Measurements from ENCODE around the gene CCDC85B.
"Not testable (repeated sequence)": the region's sequence is repeated elsewhere in the genome, so short reads cannot be mapped to it uniquely, and the experiment has no call there.

The CCDC85B gene

GRCh38 chr11:65890324-65891218 lies at the start of gene CCDC85B:
Gene CCDC85B (plus strand): TSS chr11:65890673. CDS start chr11:65890784, 111 bp downstream.
- peak; percentile 96 for DNase-seq (ENCODE audit: low read depth)

GRCh38 chr11:65842144-65842543 lies 48.3 kb upstream of the CCDC85B start:
- no peak for DNase-seq (ENCODE audit: low read depth)

GRCh38 chr11:65843811-65844210 lies 46.7 kb upstream of the CCDC85B start:
- no peak for DNase-seq (ENCODE audit: low read depth)

GRCh38 chr11:65844231-65844872 lies 46.1 kb upstream of the CCDC85B start:
- no peak for DNase-seq (ENCODE audit: low read depth)

GRCh38 chr11:65847746-65848145 lies 42.7 kb upstream of the CCDC85B start:
- DNase-seq (ENCODE audit: low read depth), result no peak

GRCh38 chr11:65848693-65849092 lies 41.8 kb upstream of the CCDC85B start:
- not testable (repeated sequence) for DNase-seq (ENCODE audit: low read depth)

DNA sequence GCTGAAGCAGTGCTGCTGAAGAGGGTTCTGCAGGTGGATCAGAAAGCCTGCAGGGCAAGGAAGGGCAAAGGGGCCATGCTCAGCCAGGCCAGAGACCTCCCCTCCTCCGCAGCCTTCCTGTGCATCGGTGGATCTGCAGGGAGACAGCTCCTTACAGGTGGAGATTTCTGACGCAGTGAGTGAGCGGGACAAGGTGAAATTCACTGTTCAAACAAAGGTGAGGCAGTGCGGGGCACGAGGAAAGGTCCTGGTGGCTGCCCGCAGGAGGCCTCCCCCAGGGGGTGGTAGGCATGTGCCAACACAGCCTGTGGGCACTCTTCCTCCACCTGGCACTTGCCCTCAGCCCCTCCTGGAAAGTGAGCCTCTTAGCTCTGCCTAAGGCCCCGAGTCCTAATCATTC lies 41.1 kb upstream of the CCDC85B start:
- no peak for DNase-seq (ENCODE audit: low read depth)

- no peak for DNase-seq (ENCODE audit: low read depth)
These were observed 40.7 kb upstream of the CCDC85B start for GRCh38 chr11:65849771-65850216.

- DNase-seq (ENCODE audit: low read depth), result no peak
These were observed 40.0 kb upstream of the CCDC85B start for GRCh38 chr11:65850217-65851082.

DNA sequence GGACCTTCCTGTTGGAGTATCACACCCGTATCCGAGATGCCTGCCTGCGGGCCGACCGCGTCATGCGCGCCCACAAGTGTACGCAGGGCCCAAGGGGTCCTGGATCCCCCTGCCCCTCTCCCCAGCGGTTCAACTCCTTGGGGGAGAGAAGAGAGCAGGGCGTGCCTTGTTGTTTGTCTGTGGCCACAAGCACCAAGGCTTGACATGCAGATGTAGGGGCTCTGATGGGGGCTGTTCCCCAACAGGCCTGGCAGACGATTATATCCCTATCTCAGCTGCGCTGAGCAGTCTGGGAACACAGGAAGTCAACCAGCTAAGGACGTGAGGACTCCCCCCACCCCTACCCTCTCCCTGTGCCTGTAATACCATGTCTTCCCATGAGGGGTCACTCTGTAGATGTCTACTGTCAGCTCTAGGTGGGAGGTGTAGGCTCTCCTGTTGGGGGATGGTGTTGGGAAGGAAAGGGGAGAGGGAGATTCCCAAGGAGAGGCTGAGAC lies 39.3 kb upstream of the CCDC85B start:
- DNase-seq (ENCODE audit: low read depth), result no peak

GRCh38 chr11:65851811-65852507 lies 38.5 kb upstream of the CCDC85B start:
- no peak for DNase-seq (ENCODE audit: low read depth)

DNA sequence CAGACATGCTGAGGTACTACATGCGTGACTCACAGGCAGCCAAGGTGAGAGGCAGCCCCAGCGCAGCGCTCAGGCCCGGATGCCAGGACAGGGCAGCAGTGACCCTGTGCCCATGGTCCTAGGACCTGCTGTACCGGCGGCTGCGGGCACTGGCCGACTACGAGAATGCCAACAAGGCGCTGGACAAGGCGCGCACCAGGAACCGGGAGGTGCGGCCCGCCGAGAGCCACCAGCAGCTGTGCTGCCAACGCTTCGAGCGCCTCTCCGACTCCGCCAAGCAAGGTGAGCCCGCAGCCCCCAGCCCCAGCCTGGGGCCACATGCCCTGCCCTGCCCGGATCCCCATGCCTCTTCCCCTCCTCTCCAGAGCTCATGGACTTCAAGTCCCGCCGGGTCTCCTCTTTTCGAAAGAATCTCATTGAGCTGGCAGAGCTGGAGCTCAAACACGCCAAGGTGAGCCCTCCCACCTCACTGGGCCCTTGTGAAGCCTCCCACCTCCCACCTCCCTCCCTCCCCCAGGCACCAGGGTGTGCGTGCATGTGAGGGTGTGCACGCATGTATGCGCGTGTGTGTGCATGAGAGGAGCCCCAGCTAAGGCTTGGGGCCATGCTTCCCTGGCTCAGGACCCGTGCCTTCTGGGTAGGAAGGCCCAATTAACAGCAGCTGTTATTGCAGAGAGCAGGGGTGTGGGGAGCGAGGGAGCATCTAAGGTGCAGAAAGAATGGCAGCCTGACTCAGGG lies 37.8 kb upstream of the CCDC85B start:
- no peak for DNase-seq (ENCODE audit: low read depth)

GRCh38 chr11:65853246-65853979 lies 37.1 kb upstream of the CCDC85B start:
- DNase-seq (ENCODE audit: low read depth), result no peak

GRCh38 chr11:65854161-65854592 lies 36.3 kb upstream of the CCDC85B start:
- DNase-seq (ENCODE audit: low read depth), result no peak

DNA sequence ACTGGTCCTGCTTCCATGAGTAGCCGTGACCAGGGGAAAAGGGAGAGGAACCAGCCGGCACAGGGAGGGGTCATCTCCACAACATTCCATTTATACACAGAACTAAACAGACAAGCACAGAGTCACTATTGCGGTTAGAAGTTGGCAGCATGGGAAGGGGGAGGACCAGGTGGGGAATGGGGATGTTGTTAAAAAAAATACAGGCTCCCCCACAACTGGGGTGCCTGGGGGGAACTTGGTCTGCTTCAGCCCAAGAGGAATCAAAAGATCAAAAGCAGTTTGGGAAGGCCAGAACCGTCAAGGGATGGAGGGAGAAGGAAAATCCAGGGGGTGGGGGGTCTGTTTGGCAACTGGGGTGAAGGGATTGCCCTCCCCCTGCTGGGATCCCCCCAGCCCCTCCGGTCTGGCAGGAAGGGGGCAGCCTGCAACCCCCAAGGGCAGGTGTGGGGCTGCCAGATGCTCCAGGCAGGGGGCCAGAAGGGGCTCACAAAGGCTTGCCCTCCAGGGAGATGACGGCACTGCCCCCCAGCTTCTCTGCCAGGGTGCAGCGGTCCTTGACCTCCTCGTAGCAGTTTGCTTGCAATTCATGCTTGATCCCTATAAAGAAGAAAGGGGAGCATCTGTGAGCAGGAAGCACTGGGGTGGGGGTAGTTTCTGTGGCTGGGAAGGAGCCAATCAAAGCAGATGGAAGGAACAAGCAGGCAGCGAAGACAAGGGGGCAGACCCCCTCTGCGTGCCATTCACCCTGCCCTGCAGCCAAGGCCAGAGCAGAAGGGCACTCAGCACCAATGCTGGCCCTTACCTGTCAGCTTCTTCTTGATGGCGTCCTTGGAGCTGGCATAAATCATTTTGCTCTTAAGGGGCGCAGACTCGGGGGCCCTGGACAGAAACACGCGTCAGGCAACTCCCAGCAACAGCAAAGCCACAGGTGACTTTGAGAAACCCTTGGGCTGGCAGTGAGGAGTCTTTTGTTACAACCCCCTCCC lies 35.3 kb upstream of the CCDC85B start:
- no peak for DNase-seq (ENCODE audit: low read depth)

DNA sequence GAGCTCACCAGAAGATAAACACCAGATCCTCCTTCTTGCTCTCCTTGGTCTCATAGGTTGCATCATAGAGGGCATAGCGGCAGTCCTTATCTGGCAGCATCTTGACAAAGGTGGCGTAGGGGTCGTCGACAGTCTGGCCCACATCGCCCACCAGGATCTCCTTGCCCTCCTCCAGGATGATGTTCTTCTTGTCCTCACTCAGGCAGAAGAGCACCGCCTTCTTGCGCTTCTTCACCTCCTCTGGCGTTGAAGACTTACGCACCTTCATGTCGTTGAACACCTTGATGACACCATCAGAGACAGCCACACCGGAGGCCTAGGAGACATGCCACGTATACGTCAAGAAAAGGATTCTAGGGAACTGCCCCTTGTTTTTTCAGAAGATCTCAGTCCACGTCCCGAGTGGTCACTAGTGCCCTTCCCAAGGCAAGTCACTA lies 34.5 kb upstream of the CCDC85B start:
- no peak for DNase-seq (ENCODE audit: low read depth)

DNA sequence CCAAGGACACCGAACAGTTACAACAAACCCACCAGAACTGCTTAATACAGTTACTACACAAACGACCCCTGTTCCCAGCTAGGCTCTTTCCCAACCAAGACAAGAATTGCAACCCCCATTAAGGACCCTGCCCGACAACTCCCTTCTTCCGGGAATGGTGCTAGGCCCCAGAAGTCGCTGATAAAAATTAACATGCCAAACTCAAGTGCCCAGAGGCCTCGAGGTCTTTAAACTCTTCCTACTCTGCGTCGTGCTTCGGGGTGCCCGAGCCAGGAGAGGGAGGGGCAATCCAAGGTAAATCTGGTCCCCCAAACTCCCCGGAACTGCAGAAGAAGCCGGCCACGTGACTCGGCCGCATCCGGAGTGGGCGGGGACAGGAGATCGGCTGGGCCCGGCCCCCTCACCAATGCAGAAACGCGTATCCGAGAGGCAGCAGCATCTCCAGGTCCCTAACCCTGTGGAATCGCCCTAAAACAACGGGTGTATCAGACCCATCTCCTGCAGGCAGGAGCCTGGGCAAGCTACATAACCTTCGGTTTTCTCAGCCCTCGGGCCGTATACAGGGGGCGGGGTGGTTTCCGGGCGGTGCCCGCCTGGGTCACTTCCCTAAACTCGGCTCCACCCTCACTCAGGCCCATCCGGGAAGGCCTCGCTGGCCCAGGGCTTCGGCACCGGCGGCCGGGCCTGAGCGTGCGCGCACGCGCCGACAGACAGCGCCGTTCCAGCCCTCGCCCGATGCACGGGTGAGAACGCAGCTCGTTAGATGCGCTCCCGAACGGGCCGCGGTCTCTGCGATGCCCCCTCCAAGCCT lies 33.6 kb upstream of the CCDC85B start:
- DNase-seq (ENCODE audit: low read depth), result peak; percentile 73

GRCh38 chr11:65857500-65857852 lies 33.0 kb upstream of the CCDC85B start:
- DNase-seq (ENCODE audit: low read depth), result peak; percentile 42
